Fibroblast of skin of left quadriceps (primary cell): ENCODE results near the gene SMNDC1.
"Not testable (repeated sequence)": the region's sequence is repeated elsewhere in the genome, so short reads cannot be mapped to it uniquely, and the experiment has no call there.

Experiments
- DNase-seq, 2 experiments: peaks; one replicate each; pipeline ENCODE4 v3.0.0-alpha.2; 2013; ENCODE audit warnings: low read depth in 2 of 2

SMNDC1 gene

GRCh38 chr10:110304780-110305421, at the start of gene SMNDC1:
Gene SMNDC1 (minus strand): TSS chr10:110304920. CDS start chr10:110303587, 1,333 bp downstream.
- peak; percentile 96 to 97 for DNase-seq

- peak; percentile 48 to 55 for DNase-seq
Measured at GRCh38 chr10:110354322-110354766, 49.6 kb upstream of the SMNDC1 start.

GRCh38 chr10:110353244-110354119, 48.8 kb upstream of the SMNDC1 start:
- peak; percentile 48 for DNase-seq

- DNase-seq, result no peak
Measured at GRCh38 chr10:110352930-110353243, 48.2 kb upstream of the SMNDC1 start.

- DNase-seq, result no peak
Measured at GRCh38 chr10:110350812-110351211, 46.1 kb upstream of the SMNDC1 start.

GRCh38 chr10:110349831-110350230, 45.1 kb upstream of the SMNDC1 start:
- no peak for DNase-seq

GRCh38 chr10:110349386-110349785, 44.7 kb upstream of the SMNDC1 start:
- no peak for DNase-seq

GRCh38 chr10:110348336-110348735, 43.6 kb upstream of the SMNDC1 start:
- no peak for DNase-seq

GRCh38 chr10:110346914-110347313, 42.2 kb upstream of the SMNDC1 start:
- no peak for DNase-seq

- no peak for DNase-seq
Measured at GRCh38 chr10:110345286-110345685, 40.6 kb upstream of the SMNDC1 start.

GRCh38 chr10:110344622-110345021, 39.9 kb upstream of the SMNDC1 start:
- DNase-seq, result no peak

- DNase-seq, result no peak
Measured at GRCh38 chr10:110343947-110344346, 39.2 kb upstream of the SMNDC1 start.

GRCh38 chr10:110340816-110341215, 36.1 kb upstream of the SMNDC1 start:
- no peak for DNase-seq

GRCh38 chr10:110340122-110340521, 35.4 kb upstream of the SMNDC1 start:
- DNase-seq, result no peak

- DNase-seq, result peak in 1 of 2 experiments; percentile 29
Measured at GRCh38 chr10:110337906-110338305, 33.2 kb upstream of the SMNDC1 start.

GRCh38 chr10:110337401-110337800, 32.7 kb upstream of the SMNDC1 start:
- DNase-seq, result no peak

GRCh38 chr10:110336111-110336721, 31.5 kb upstream of the SMNDC1 start:
- peak; percentile 96 for DNase-seq

- no peak for DNase-seq
Measured at GRCh38 chr10:110335314-110336064, 30.8 kb upstream of the SMNDC1 start.

- no peak for DNase-seq
Measured at GRCh38 chr10:110334061-110334656, 29.4 kb upstream of the SMNDC1 start.

GRCh38 chr10:110331226-110331795, 26.6 kb upstream of the SMNDC1 start:
- not testable (repeated sequence) for DNase-seq

GRCh38 chr10:110330675-110331074, 26.0 kb upstream of the SMNDC1 start:
- no peak for DNase-seq
